ENCODE data around the gene PODN.

PODN gene

DNA sequence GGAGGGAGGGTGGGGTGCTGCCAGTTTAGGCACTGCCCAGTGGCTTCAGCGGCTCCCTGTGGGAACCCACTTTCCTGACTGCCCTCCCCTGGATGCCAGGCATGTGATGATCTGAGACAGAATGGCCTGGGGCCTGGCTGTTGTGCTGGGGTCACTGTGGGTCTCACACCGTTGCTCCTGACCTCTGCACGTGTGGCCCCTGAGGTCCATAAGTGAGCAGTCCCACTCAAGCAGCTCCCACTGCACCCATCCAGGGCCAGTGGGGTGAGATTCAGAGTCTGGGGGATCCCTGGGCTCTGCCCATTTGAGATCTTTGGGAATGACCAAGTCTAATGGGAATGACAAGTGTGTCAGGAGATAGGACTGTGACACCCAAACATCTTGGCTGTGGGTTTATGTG lies 18.0 kb downstream of the PODN start:
- no peak for DNase-seq (ENCODE audit: low spot score)
- TF ChIP-seq, protein P1, sequence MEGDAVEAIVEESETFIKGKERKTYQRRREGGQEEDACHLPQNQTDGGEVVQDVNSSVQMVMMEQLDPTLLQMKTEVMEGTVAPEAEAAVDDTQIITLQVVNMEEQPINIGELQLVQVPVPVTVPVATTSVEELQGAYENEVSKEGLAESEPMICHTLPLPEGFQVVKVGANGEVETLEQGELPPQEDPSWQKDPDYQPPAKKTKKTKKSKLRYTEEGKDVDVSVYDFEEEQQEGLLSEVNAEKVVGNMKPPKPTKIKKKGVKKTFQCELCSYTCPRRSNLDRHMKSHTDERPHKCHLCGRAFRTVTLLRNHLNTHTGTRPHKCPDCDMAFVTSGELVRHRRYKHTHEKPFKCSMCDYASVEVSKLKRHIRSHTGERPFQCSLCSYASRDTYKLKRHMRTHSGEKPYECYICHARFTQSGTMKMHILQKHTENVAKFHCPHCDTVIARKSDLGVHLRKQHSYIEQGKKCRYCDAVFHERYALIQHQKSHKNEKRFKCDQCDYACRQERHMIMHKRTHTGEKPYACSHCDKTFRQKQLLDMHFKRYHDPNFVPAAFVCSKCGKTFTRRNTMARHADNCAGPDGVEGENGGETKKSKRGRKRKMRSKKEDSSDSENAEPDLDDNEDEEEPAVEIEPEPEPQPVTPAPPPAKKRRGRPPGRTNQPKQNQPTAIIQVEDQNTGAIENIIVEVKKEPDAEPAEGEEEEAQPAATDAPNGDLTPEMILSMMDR (IDR thresholded peaks at IDR 0.05; ENCODE audit: extremely low read depth, missing control alignments), result no peak

DNA sequence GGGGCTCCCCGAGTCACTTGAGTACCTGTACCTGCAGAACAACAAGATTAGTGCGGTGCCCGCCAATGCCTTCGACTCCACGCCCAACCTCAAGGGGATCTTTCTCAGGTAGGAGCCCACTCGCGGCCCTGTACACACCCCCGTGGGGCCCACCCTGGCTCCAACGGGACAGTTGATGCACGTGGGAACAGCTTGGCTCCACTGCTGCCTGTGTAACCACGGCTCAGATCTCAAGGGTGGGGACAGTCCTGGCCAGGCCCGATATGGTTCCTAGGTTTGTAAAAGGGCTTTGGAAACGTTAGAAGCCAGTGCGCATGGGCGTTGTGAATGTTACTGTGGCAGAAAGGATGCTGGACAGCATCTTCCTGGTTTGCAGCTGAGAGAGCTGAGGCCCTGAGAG lies 18.8 kb downstream of the PODN start:
- DNase-seq (ENCODE audit: low spot score), result no peak
- TF ChIP-seq, protein P1 (IDR thresholded peaks at IDR 0.05; ENCODE audit: extremely low read depth, missing control alignments), result no peak

DNA sequence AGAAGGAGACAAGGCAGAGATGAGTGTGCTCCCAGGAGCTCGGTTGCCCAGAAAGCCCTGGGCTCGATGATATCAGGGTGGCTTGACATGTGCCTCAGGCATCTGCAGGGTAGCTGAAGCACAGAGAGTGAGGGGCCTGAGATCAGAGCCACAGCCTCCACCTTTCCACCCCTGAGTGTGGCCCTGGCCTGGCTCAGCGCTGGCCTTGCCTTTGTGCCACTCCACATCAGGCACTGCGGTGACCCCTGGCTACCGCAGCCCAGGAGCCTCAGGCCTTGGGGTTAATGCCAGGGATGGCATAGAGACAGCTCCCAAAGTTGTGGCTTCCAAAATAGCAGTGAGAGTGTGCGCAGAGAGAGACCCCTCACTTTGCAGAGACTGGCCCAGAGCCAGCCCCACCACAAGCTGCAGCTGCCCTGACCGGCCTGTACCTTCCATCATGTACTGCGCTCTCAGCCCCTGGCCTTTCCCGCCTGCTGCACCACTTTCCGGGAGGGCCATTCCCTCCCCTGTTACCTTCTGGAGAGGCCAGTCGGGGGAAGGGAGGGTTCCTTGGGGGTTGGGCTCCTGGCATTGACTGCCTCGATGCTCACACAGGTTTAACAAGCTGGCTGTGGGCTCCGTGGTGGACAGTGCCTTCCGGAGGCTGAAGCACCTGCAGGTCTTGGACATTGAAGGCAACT lies 19.5 kb downstream of the PODN start:
- TF ChIP-seq, protein P1 (IDR thresholded peaks at IDR 0.05; ENCODE audit: extremely low read depth, missing control alignments), result no peak
- no peak for DNase-seq (ENCODE audit: low spot score)

DNA sequence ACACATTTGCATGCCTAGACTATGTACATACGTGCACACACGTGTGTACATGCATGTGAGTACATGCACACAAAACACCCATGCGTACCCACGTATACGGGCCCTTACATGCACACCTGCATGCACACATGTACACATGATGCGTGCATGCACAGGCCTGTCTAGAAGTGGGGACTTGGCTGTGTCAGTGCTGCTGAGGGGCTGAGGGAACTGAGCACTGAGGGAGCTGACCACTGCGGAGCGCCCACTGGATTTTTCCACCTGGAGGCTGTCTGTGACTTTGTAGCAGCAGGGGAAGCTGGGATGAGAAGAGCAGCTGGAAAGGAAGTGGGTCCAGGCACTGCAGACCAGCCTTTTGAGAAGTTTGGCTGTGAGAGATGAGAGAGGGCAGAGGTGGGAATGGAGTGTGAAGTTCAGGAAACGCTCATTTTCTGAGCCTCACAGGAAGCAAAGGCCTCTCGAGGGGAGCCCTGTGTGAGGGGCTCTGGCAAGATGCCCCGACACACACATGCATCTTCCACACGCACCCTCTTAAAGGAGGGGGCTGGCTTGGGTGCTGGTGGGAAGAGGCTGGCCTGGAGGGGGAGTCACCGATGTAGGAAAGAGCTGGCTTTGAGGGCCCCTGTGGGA lies 20.9 kb downstream of the PODN start:
- TF ChIP-seq, protein P1 (IDR thresholded peaks at IDR 0.05; ENCODE audit: extremely low read depth, missing control alignments), result no peak
- no peak for DNase-seq (ENCODE audit: low spot score)

DNA sequence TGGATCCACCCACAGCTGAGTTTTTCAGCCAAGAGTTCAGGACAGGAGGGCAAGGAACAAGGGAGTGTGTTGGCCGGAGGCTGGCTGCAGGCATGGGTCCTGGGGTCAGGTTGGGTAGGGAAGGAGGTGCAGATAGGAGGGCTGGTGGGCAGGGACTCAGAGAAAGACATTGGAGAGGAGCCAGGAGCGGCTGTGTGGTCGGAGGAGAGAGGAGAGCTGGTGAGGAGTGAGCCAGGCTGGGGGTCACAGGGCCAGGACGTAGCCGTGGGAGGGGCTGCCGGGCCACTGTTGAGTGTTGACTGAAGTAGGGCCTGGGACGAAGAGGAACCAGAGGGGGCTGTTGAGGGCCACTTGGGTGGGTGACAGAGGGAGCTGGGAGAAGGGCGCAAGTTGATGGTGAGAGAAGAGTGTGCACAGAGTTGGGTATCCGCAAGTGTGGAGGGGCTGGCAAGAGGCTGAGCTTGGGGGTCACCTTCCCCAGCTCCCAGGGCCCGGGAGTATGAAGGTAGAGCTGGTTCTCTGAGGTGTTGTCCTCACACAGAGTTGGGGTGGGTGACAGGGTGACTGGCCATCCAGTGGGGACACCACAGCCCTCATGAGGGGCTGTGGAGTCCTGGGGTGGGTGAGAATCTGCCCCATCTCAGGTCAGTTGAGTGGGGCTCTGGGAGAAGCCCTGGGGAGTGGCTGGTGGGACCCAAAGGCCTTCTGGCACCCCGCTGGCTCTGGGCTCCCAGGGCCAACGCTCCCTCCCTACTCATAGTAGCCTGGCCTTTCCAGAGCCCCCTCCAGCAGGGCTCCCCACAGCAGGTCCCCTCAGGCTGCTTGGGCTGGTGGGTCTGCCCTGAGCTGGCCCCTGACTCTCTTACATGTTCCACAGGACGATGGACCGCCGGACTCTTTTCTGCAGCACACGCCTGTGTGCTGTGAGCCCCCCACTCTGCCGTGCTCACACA lies 21.9 kb downstream of the PODN start:
- TF ChIP-seq, protein P1 (IDR thresholded peaks at IDR 0.05; ENCODE audit: extremely low read depth, missing control alignments), result no peak

DNA sequence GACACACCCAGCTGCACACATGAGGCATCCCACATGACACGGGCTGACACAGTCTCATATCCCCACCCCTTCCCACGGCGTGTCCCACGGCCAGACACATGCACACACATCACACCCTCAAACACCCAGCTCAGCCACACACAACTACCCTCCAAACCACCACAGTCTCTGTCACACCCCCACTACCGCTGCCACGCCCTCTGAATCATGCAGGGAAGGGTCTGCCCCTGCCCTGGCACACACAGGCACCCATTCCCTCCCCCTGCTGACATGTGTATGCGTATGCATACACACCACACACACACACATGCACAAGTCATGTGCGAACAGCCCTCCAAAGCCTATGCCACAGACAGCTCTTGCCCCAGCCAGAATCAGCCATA lies 22.6 kb downstream of the PODN start:
- DNase-seq (ENCODE audit: low spot score), result no peak

More for the DNA sequence above, 21.9 kb downstream of the PODN start:
- DNase-seq (ENCODE audit: low spot score), result no peak

More for the DNA sequence above, 22.6 kb downstream of the PODN start:
- TF ChIP-seq, protein P1 (IDR thresholded peaks at IDR 0.05; ENCODE audit: extremely low read depth, missing control alignments), result no peak

Measured in GM20000 (cell line).